ENCODE measurements around the gene DCDC2C. TPM values are rescaled to one million over a fixed set of nuclear protein-coding genes. Genes with fewer than 3 reads are reported as not detected.

The DCDC2C gene
- total and polyA plus RNA-seq, 2 experiments from 2014 or later, result 0.45 TPM; not detected in 1

- Mint-ChIP-seq H3K36me3 (ENCODE audit: low read depth) (no peaks in the 10 kb centered on the region), H3K4me1 (no peaks in the 10 kb centered on the region), H3K27ac (no peak overlapping the region), H3K9me3 (peaks cover 66% of the 10 kb centered on the region), H3K4me3 (no peak overlapping the region), H3K27me3 (ENCODE audit: insufficient read depth, low read depth, poor library complexity) (peaks cover 3% of the 10 kb centered on the region)
- Histone ChIP-seq H3K27me3 (ENCODE audit: insufficient read depth) (no peaks in the 10 kb centered on the region), H3K9me2 (ENCODE audit: insufficient read depth) (no peaks in the 10 kb centered on the region), H3K4me3 (no peak overlapping the region), H3F3A (replicated peaks; ENCODE audit: low read depth) (no peaks in the 10 kb centered on the region), H2AFZ (no peak overlapping the region), H3K36me3 (ENCODE audit: insufficient read depth) (no peaks in the 10 kb centered on the region), H4K20me1 (replicated peaks; ENCODE audit: insufficient read depth) (no peaks in the 10 kb centered on the region), H3K27ac (ENCODE audit: low read depth) (no peak overlapping the region), H3K4me1 (ENCODE audit: insufficient read depth) (no peaks in the 10 kb centered on the region), H3K4me2 (no peak overlapping the region), H3K79me2 (replicated peaks; ENCODE audit: insufficient read depth) (no peaks in the 10 kb centered on the region)
- no peak for TF ChIP-seq CTCF (conservative IDR thresholded peaks at IDR 0.05; ENCODE audit: low read depth in 2 of 2)
- no peak for TF ChIP-seq EZH2phosphoT487 (IDR thresholded peaks at IDR 0.05; ENCODE audit: unreplicated experiment)
- TF ChIP-seq, protein P1, sequence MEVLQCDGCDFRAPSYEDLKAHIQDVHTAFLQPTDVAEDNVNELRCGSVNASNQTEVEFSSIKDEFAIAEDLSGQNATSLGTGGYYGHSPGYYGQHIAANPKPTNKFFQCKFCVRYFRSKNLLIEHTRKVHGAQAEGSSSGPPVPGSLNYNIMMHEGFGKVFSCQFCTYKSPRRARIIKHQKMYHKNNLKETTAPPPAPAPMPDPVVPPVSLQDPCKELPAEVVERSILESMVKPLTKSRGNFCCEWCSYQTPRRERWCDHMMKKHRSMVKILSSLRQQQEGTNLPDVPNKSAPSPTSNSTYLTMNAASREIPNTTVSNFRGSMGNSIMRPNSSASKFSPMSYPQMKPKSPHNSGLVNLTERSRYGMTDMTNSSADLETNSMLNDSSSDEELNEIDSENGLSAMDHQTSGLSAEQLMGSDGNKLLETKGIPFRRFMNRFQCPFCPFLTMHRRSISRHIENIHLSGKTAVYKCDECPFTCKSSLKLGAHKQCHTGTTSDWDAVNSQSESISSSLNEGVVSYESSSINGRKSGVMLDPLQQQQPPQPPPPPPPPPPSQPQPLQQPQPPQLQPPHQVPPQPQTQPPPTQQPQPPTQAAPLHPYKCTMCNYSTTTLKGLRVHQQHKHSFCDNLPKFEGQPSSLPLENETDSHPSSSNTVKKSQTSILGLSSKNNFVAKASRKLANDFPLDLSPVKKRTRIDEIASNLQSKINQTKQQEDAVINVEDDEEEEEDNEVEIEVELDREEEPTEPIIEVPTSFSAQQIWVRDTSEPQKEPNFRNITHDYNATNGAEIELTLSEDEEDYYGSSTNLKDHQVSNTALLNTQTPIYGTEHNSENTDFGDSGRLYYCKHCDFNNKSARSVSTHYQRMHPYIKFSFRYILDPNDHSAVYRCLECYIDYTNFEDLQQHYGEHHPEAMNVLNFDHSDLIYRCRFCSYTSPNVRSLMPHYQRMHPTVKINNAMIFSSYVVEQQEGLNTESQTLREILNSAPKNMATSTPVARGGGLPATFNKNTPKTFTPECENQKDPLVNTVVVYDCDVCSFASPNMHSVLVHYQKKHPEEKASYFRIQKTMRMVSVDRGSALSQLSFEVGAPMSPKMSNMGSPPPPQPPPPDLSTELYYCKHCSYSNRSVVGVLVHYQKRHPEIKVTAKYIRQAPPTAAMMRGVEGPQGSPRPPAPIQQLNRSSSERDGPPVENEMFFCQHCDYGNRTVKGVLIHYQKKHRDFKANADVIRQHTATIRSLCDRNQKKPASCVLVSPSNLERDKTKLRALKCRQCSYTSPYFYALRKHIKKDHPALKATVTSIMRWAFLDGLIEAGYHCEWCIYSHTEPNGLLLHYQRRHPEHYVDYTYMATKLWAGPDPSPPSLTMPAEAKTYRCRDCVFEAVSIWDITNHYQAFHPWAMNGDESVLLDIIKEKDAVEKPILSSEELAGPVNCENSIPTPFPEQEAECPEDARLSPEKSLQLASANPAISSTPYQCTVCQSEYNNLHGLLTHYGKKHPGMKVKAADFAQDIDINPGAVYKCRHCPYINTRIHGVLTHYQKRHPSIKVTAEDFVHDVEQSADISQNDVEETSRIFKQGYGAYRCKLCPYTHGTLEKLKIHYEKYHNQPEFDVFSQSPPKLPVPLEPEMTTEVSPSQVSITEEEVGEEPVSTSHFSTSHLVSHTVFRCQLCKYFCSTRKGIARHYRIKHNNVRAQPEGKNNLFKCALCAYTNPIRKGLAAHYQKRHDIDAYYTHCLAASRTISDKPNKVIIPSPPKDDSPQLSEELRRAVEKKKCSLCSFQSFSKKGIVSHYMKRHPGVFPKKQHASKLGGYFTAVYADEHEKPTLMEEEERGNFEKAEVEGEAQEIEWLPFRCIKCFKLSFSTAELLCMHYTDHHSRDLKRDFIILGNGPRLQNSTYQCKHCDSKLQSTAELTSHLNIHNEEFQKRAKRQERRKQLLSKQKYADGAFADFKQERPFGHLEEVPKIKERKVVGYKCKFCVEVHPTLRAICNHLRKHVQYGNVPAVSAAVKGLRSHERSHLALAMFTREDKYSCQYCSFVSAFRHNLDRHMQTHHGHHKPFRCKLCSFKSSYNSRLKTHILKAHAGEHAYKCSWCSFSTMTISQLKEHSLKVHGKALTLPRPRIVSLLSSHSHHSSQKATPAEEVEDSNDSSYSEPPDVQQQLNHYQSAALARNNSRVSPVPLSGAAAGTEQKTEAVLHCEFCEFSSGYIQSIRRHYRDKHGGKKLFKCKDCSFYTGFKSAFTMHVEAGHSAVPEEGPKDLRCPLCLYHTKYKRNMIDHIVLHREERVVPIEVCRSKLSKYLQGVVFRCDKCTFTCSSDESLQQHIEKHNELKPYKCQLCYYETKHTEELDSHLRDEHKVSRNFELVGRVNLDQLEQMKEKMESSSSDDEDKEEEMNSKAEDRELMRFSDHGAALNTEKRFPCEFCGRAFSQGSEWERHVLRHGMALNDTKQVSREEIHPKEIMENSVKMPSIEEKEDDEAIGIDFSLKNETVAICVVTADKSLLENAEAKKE (CRISPR knock-in tag; IDR thresholded peaks at IDR 0.05), result no peak
- TF ChIP-seq REST (IDR thresholded peaks at IDR 0.05; ENCODE audit: unreplicated experiment), result no peak
- no peak for TF ChIP-seq STAT1 (IDR thresholded peaks at IDR 0.05; ENCODE audit: unreplicated experiment)
- ATAC-seq (no peak), DNase-seq (ENCODE audit: low spot score) (no peak)
These were observed 23.6 kb upstream of the DCDC2C start for GRCh38 chr2:3679616-3680393.

Measured in GM23338 (cell line).